ENCODE data around the gene DNAJC16. TPM values are rescaled to one million over a fixed set of nuclear protein-coding genes. Genes with fewer than 3 reads are reported as not detected.

DNAJC16 gene
- total and polyA plus RNA-seq, 2 donors (not counting 1 experiment from before 2014, with no cell fraction given) = 18.8 to 18.9 TPM

DNA sequence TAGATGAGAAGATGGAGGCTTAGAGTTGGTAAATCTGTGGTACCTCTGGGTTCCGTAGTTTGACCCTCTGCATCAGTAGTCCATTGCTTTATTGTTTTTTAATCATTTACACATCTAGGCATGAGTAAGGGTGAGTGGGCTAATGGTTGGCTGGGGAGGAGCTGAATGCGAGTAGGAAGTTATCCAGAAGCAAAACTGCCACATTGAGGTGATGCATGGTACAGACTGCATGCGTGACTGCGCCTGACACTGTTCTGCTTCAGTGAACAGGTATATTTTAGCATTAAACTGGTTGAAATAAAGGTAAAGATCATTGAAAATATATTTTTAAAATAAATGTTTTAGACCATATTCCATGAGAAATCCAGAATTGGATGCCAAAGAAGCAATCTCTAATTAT, 4.4 kb downstream of the DNAJC16 start:
- peaks cover 14% of the 10 kb centered on the region for H3K79me2 ChIP-seq (ENCODE audit: control insufficient read depth, insufficient read depth, low read length)
- H3K27ac ChIP-seq (ENCODE audit: insufficient read depth, low read length) = no peak overlapping the region
- no peaks in the 10 kb centered on the region for H4K20me1 ChIP-seq (ENCODE audit: control insufficient read depth, extremely low read depth, insufficient read depth, low read length)
- DNase-seq (ENCODE audit: low read depth in 2 of 2) = no peak
- H3K27me3 ChIP-seq (ENCODE audit: control insufficient read depth, insufficient read depth, low read length) = no peaks in the 10 kb centered on the region
- peaks cover 4% of the 10 kb centered on the region for H3K4me1 ChIP-seq (ENCODE audit: control insufficient read depth, extremely low read depth, insufficient read depth, low read length)
- no peak overlapping the region for H3K4me3 ChIP-seq (replicated peaks in 1 of 4; ENCODE audit: control extremely low read depth in 1 of 4, insufficient read depth in 1 of 4, low read depth in 3 of 4, low read length in 4 of 4)
- H3K9me3 ChIP-seq (ENCODE audit: control insufficient read depth, insufficient read depth, low read depth, low read length) = no peaks in the 10 kb centered on the region
- H3K36me3 ChIP-seq (ENCODE audit: control insufficient read depth, insufficient read depth, low read length) = peaks cover 2% of the 10 kb centered on the region
- TF ChIP-seq, protein P1, sequence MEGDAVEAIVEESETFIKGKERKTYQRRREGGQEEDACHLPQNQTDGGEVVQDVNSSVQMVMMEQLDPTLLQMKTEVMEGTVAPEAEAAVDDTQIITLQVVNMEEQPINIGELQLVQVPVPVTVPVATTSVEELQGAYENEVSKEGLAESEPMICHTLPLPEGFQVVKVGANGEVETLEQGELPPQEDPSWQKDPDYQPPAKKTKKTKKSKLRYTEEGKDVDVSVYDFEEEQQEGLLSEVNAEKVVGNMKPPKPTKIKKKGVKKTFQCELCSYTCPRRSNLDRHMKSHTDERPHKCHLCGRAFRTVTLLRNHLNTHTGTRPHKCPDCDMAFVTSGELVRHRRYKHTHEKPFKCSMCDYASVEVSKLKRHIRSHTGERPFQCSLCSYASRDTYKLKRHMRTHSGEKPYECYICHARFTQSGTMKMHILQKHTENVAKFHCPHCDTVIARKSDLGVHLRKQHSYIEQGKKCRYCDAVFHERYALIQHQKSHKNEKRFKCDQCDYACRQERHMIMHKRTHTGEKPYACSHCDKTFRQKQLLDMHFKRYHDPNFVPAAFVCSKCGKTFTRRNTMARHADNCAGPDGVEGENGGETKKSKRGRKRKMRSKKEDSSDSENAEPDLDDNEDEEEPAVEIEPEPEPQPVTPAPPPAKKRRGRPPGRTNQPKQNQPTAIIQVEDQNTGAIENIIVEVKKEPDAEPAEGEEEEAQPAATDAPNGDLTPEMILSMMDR (conservative IDR thresholded peaks at IDR 0.05 in 1 of 2, IDR thresholded peaks at IDR 0.05 in 1 of 2; ENCODE audit: low read depth in 1 of 2, low read length in 2 of 2) = no peak
- TF ChIP-seq EZH2 (IDR thresholded peaks at IDR 0.05; ENCODE audit: low read length, missing control alignments) = no peak
- H2AFZ ChIP-seq (ENCODE audit: low read length) = no peak overlapping the region
- no peak overlapping the region for H3K4me2 ChIP-seq (ENCODE audit: extremely low read depth, insufficient read depth, low read length)
- H3K9ac ChIP-seq (ENCODE audit: insufficient read depth, low read length) = no peak overlapping the region

DNA sequence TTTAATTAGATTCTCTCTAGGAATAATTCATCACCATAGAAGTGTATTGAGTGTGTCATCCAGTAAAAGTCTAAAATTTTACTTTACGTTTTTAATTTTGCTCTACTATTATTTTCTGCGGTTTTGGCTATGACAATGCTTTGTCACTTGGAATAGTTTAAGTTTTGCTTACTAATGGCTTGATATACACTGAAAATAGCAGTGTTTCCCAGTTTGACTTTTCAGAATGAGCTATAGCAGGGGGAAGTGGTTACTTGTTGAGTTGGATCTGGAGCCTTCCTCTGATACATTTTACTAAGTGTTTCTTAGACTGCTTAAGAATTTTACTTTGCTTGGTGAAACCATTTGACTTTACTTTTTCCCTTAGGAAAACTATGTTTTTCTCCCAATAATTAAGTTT, 5.0 kb downstream of the DNAJC16 start:
- no peak for DNase-seq (ENCODE audit: low read depth in 2 of 2)
- H3K27me3 ChIP-seq (ENCODE audit: control insufficient read depth, insufficient read depth, low read length) = no peaks in the 10 kb centered on the region
- H3K9me3 ChIP-seq (ENCODE audit: control insufficient read depth, insufficient read depth, low read depth, low read length) = no peaks in the 10 kb centered on the region
- no peak overlapping the region for H3K4me2 ChIP-seq (ENCODE audit: extremely low read depth, insufficient read depth, low read length)
- no peak overlapping the region for H3K4me3 ChIP-seq (replicated peaks in 1 of 4; ENCODE audit: control extremely low read depth in 1 of 4, insufficient read depth in 1 of 4, low read depth in 3 of 4, low read length in 4 of 4)
- H3K9ac ChIP-seq (ENCODE audit: insufficient read depth, low read length) = no peak overlapping the region
- H3K4me1 ChIP-seq (ENCODE audit: control insufficient read depth, extremely low read depth, insufficient read depth, low read length) = peaks cover 4% of the 10 kb centered on the region
- H3K27ac ChIP-seq (ENCODE audit: insufficient read depth, low read length) = no peak overlapping the region
- H2AFZ ChIP-seq (ENCODE audit: low read length) = no peak overlapping the region
- H3K79me2 ChIP-seq (ENCODE audit: control insufficient read depth, insufficient read depth, low read length) = peaks cover 14% of the 10 kb centered on the region
- H4K20me1 ChIP-seq (ENCODE audit: control insufficient read depth, extremely low read depth, insufficient read depth, low read length) = no peaks in the 10 kb centered on the region
- no peak for TF ChIP-seq EZH2 (IDR thresholded peaks at IDR 0.05; ENCODE audit: low read length, missing control alignments)
- TF ChIP-seq, protein P1 (conservative IDR thresholded peaks at IDR 0.05 in 1 of 2, IDR thresholded peaks at IDR 0.05 in 1 of 2; ENCODE audit: low read depth in 1 of 2, low read length in 2 of 2) = no peak
- H3K36me3 ChIP-seq (ENCODE audit: control insufficient read depth, insufficient read depth, low read length) = peaks cover 2% of the 10 kb centered on the region

DNA sequence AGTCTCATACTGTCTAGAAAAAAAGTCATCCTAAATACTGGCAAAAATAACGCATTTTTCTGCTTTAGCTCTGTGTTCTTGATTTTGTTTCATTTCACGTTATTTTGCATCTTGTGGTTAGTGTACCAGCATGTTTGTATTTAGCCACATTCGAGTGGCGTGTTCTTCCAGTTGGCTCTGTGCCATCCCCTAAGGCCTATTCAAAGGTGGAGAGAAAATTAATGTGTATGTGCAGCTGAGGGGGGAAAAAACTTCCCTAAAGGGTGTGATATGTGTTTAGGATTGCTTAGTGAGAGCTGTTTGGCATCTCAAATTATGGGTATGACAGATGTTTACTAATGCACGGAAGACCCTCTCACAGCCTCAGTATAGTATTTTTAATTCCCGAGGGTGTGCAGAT, 12.1 kb downstream of the DNAJC16 start:
- no peak for TF ChIP-seq EZH2 (IDR thresholded peaks at IDR 0.05; ENCODE audit: low read length, missing control alignments)
- TF ChIP-seq, protein P1 (conservative IDR thresholded peaks at IDR 0.05 in 1 of 2, IDR thresholded peaks at IDR 0.05 in 1 of 2; ENCODE audit: low read depth in 1 of 2, low read length in 2 of 2) = no peak
- Histone ChIP-seq H4K20me1 (ENCODE audit: control insufficient read depth, extremely low read depth, insufficient read depth, low read length) (no peaks in the 10 kb centered on the region), H3K4me1 (ENCODE audit: control insufficient read depth, extremely low read depth, insufficient read depth, low read length) (no peaks in the 10 kb centered on the region), H3K4me3 (replicated peaks in 1 of 4; ENCODE audit: control extremely low read depth in 1 of 4, insufficient read depth in 1 of 4, low read depth in 3 of 4, low read length in 4 of 4) (no peak overlapping the region), H3K9ac (ENCODE audit: insufficient read depth, low read length) (no peak overlapping the region), H3K36me3 (ENCODE audit: control insufficient read depth, insufficient read depth, low read length) (peaks cover 5% of the 10 kb centered on the region), H3K9me3 (ENCODE audit: control insufficient read depth, insufficient read depth, low read depth, low read length) (no peaks in the 10 kb centered on the region), H3K4me2 (ENCODE audit: extremely low read depth, insufficient read depth, low read length) (no peak overlapping the region), H3K79me2 (ENCODE audit: control insufficient read depth, insufficient read depth, low read length) (no peaks in the 10 kb centered on the region), H3K27ac (ENCODE audit: insufficient read depth, low read length) (no peak overlapping the region), H3K27me3 (ENCODE audit: control insufficient read depth, insufficient read depth, low read length) (no peaks in the 10 kb centered on the region), H2AFZ (ENCODE audit: low read length) (no peak overlapping the region)
- no peak for DNase-seq (ENCODE audit: low read depth in 2 of 2)
